Neural cell (in vitro differentiated cells): Measurements from ENCODE around the gene SPECC1L. TPM values are rescaled to one million over a fixed set of nuclear protein-coding genes. Genes with fewer than 3 reads are reported as not detected.

ENCODE experiments used
- H2AFZ ChIP-seq: fragments of 200-600, 300-800 bp; sonication (generic), shearing (Covaris generic); 2 replicates; pipeline ENCODE4 v1.6.0; 2014; ENCODE audit warnings: low read depth, mild to moderate bottlenecking, antibody characterized with exemption, low read length, moderate library complexity
- H3F3A ChIP-seq: fragments of 200-600 bp; shearing (Covaris generic); 2 replicates; pipeline ENCODE4 v1.6.1; 2016; ENCODE audit warnings: mild to moderate bottlenecking, moderate library complexity, mixed read lengths, antibody characterized with exemption, low read length; ENCODE audit not compliant: insufficient read depth, poor library complexity, severe bottlenecking
- H3K27ac ChIP-seq: fragments of 200-600, 300-800 bp; sonication (generic), shearing (Covaris generic); 2 replicates; pipeline ENCODE4 v1.5.1; 2014; ENCODE audit warnings: mild to moderate bottlenecking, low read length, moderate library complexity
- H3K27me3 ChIP-seq: fragments of 300-800, 200-600 bp; sonication (generic), shearing (Covaris generic); 2 replicates; pipeline ENCODE4 v1.6.0; 2014; ENCODE audit warnings: mild to moderate bottlenecking, low read depth, low read length, moderate library complexity; ENCODE audit not compliant: insufficient read depth
- H3K36me3 ChIP-seq: fragments of 300-800, 200-600 bp; sonication (generic), shearing (Covaris generic); 2 replicates; pipeline ENCODE4 v1.5.1; 2014; ENCODE audit warnings: mild to moderate bottlenecking, antibody characterized with exemption, low read length, moderate library complexity; ENCODE audit not compliant: insufficient read depth
- H3K4me2 ChIP-seq: fragments of 300-800, 200-600 bp; sonication (generic), shearing (Covaris generic); 2 replicates; pipeline ENCODE4 v1.6.0; 2014; ENCODE audit warnings: mild to moderate bottlenecking, low read length
- H3K4me3 ChIP-seq: fragments of 300-800, 200-600 bp; sonication (generic), shearing (Covaris generic); 2 replicates; pipeline ENCODE4 v1.5.1; 2014; ENCODE audit warnings: mild to moderate bottlenecking, low read length, moderate library complexity
- H3K79me2 ChIP-seq: fragments of 200-600 bp; shearing (Covaris generic); replicated peaks from 2 replicates; pipeline ENCODE4 v1.6.0; 2014; ENCODE audit warnings: mild to moderate bottlenecking, low read length, moderate library complexity; ENCODE audit not compliant: insufficient read depth
- H3K9ac ChIP-seq: fragments of 300-800, 200-600 bp; sonication (generic), shearing (Covaris generic); 2 replicates; pipeline ENCODE4 v1.6.1; 2016; ENCODE audit warnings: mild to moderate bottlenecking, low read length, mixed read lengths
- H3K9me2 ChIP-seq: fragments of 200-600 bp; shearing (Covaris generic); 2 replicates; pipeline ENCODE4 v1.6.1; 2016; ENCODE audit warnings: mild to moderate bottlenecking, low read length, mixed read lengths; ENCODE audit not compliant: insufficient read depth
- H3K9me3 ChIP-seq: fragments of 200-600, 300-800 bp; sonication (generic), shearing (Covaris generic); 2 replicates; pipeline ENCODE4 v1.6.1; 2016; ENCODE audit warnings: mild to moderate bottlenecking, mixed run types, low read length, moderate library complexity, mixed read lengths
- H4K20me1 ChIP-seq: fragments of 200-600 bp; shearing (Covaris generic); 2 replicates; pipeline ENCODE4 v1.6.1; 2016; ENCODE audit warnings: mild to moderate bottlenecking, mixed run types; ENCODE audit not compliant: insufficient read depth
- EP300 ChIP-seq: fragments of 450-650 bp; conservative IDR thresholded peaks from 2 replicates; pipeline ENCODE4 v1.6.1; 2014; ENCODE audit warnings: antibody characterized with exemption, mild to moderate bottlenecking, moderate library complexity; ENCODE audit not compliant: poor library complexity, severe bottlenecking
- EZH2 ChIP-seq: fragments of 200-600, 300-800 bp; shearing (Covaris generic), sonication (generic); IDR thresholded peaks from 2 replicates; pipeline ENCODE4 v1.6.1; 2014; ENCODE audit warnings: antibody characterized with exemption, low read length, borderline replicate concordance, mild to moderate bottlenecking; ENCODE audit not compliant: insufficient read depth, poor library complexity, severe bottlenecking
- POLR2AphosphoS5 ChIP-seq: IDR thresholded peaks from 2 replicates; pipeline ENCODE4 v1.6.1; 2012
- SMC3 ChIP-seq: fragments of 450-650 bp; conservative IDR thresholded peaks from 2 replicates; pipeline ENCODE4 v1.6.1; 2014; ENCODE audit warnings: antibody characterized with exemption, mild to moderate bottlenecking, moderate library complexity; ENCODE audit not compliant: poor library complexity
- TAF1 ChIP-seq: IDR thresholded peaks from 2 replicates; pipeline ENCODE4 v1.6.1; 2012; ENCODE audit warnings: low read depth
- polyA plus RNA-seq: library from polyadenylated mRNA; depleted of rRNA; stranded (reverse); fragments of >200 nt; gene quantifications from 2 replicates; pipeline ENCODE4 v1.2.3, GENCODE V29; 2014
- TF ChIP-seq, protein P1 (sequence below): IDR thresholded peaks from 2 replicates; pipeline ENCODE4 v1.6.1; 2012; ENCODE audit warnings: borderline replicate concordance
- TF ChIP-seq, protein P2 (sequence below): fragments of 450-650 bp; IDR thresholded peaks from 2 replicates; pipeline ENCODE4 v1.5.1; 2014; ENCODE audit warnings: antibody characterized with exemption, mild to moderate bottlenecking, moderate library complexity; ENCODE audit not compliant: poor library complexity, severe bottlenecking

The SPECC1L gene
- polyA plus RNA-seq, 1 donor from 2014 or later = 27.1 TPM

DNA sequence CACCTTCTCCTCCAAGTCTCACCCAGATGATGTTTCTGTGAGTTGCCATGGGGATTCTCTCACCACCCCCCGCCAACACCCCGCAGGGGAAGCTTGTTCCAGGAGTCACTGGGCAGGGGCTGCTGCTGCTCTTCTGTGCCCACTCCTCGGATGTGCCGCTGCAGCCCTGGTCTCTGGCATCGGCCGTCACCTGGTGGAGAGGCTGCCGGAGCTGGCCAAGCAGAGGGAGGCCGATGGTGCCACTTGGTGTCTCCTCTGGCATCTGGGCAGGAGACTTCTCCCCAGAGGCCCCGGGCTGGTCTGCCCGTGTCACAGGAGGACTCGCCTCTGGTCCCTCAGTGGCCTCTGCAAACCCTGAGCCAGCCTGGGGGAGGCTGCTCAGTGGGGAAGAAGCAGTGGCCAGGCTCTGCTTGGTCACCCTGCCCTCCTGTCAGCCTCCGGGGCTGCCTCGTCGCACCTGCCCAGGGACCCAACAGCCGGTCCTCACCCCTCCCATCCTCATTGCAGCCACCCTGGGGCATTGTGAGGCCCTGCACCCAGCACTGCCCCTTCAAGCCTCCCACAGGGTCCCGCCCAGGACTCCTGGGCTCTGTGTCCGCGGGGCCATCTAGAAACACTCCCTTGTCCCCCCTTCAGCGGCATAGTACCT lies 156.3 kb downstream of the SPECC1L start:
- no peak overlapping the region for H3K4me3 ChIP-seq
- no peaks in the 10 kb centered on the region for H3F3A ChIP-seq
- H3K9me2 ChIP-seq = no peaks in the 10 kb centered on the region
- TF ChIP-seq EP300 = no peak
- TF ChIP-seq POLR2AphosphoS5 = no peak
- no peak for TF ChIP-seq EZH2
- TF ChIP-seq, protein P1, sequence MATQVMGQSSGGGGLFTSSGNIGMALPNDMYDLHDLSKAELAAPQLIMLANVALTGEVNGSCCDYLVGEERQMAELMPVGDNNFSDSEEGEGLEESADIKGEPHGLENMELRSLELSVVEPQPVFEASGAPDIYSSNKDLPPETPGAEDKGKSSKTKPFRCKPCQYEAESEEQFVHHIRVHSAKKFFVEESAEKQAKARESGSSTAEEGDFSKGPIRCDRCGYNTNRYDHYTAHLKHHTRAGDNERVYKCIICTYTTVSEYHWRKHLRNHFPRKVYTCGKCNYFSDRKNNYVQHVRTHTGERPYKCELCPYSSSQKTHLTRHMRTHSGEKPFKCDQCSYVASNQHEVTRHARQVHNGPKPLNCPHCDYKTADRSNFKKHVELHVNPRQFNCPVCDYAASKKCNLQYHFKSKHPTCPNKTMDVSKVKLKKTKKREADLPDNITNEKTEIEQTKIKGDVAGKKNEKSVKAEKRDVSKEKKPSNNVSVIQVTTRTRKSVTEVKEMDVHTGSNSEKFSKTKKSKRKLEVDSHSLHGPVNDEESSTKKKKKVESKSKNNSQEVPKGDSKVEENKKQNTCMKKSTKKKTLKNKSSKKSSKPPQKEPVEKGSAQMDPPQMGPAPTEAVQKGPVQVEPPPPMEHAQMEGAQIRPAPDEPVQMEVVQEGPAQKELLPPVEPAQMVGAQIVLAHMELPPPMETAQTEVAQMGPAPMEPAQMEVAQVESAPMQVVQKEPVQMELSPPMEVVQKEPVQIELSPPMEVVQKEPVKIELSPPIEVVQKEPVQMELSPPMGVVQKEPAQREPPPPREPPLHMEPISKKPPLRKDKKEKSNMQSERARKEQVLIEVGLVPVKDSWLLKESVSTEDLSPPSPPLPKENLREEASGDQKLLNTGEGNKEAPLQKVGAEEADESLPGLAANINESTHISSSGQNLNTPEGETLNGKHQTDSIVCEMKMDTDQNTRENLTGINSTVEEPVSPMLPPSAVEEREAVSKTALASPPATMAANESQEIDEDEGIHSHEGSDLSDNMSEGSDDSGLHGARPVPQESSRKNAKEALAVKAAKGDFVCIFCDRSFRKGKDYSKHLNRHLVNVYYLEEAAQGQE = no peak
- peaks cover 28% of the 10 kb centered on the region for H3K27me3 ChIP-seq
- H3K4me2 ChIP-seq = no peak overlapping the region
- no peak overlapping the region for H2AFZ ChIP-seq
- no peaks in the 10 kb centered on the region for H3K36me3 ChIP-seq
- H3K9me3 ChIP-seq = no peaks in the 10 kb centered on the region
- H3K9ac ChIP-seq = no peak overlapping the region
- H3K27ac ChIP-seq = no peak overlapping the region
- no peaks in the 10 kb centered on the region for H3K79me2 ChIP-seq
- no peaks in the 10 kb centered on the region for H4K20me1 ChIP-seq

DNA sequence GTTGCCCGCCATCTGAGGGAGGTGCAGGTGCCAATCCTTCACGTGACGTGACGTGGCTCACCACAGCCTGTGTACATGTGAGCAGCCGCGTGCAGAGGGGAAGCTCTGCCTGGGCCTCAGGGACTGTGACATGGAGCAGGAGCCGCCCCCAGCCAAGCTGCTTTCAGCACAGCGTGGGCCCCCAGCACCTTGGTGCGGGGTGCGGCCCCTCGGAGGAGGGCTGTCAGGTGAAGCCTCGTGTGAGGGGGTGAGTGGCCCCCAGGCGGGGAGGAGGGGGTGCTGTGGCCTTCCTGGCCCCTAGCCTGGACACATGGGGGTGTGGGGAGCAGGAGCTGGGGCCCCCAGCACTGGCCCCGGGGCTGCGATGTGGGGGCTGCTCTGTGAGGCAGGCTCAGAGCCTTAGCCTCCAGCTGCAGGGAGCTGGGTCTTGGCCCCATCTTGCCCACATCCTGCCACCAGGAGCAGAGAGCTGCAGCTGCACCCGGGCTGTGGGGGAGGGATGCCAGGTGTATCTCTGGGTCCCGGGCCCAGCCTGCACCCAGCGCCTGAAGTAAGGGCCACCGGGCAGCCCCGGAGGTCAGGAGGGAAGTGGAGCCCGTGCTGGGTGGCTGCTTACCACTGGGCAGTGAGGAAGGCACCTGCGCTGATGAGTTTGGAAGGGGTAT lies 157.0 kb downstream of the SPECC1L start, which contains the start of gene ADORA2A:
Gene ADORA2A, plus strand, starts transcription at position 100 of the 665 bp plus-strand sequence. CDS start 5,806 bp downstream, outside the sequence.
- H2AFZ ChIP-seq = no peak within 1 kb of the TSS
- H4K20me1 ChIP-seq = no peaks in the 10 kb centered on the region
- H3K4me3 ChIP-seq = no peak within 1 kb of the TSS
- no peak within 1 kb of the TSS for H3K27ac ChIP-seq
- H3K27me3 ChIP-seq = peaks cover 28% of the 10 kb centered on the region
- no peaks in the 10 kb centered on the region for H3K36me3 ChIP-seq
- no peak within 1 kb of the TSS for H3K4me2 ChIP-seq
- H3K9ac ChIP-seq = no peak within 1 kb of the TSS
- no peaks in the 10 kb centered on the region for H3K9me3 ChIP-seq
- H3F3A ChIP-seq = no peaks in the 10 kb centered on the region
- H3K9me2 ChIP-seq = no peaks in the 10 kb centered on the region
- TF ChIP-seq POLR2AphosphoS5 (no peak), SMC3 (no peak), TAF1 (no peak), EZH2 (no peak)
- TF ChIP-seq, protein P1 = no peak
- TF ChIP-seq, protein P2, sequence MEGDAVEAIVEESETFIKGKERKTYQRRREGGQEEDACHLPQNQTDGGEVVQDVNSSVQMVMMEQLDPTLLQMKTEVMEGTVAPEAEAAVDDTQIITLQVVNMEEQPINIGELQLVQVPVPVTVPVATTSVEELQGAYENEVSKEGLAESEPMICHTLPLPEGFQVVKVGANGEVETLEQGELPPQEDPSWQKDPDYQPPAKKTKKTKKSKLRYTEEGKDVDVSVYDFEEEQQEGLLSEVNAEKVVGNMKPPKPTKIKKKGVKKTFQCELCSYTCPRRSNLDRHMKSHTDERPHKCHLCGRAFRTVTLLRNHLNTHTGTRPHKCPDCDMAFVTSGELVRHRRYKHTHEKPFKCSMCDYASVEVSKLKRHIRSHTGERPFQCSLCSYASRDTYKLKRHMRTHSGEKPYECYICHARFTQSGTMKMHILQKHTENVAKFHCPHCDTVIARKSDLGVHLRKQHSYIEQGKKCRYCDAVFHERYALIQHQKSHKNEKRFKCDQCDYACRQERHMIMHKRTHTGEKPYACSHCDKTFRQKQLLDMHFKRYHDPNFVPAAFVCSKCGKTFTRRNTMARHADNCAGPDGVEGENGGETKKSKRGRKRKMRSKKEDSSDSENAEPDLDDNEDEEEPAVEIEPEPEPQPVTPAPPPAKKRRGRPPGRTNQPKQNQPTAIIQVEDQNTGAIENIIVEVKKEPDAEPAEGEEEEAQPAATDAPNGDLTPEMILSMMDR = no peak
- H3K79me2 ChIP-seq = no peaks in the 10 kb centered on the region
